GM18867 (cell line): ENCODE results near the gene LMNTD2.

Experiments used
- ATAC-seq: cut with Tn5 transposase; IDR thresholded peaks from one replicate; pipeline ENCODE4 v1.9.1; 2021; ENCODE audit warnings: mild to moderate bottlenecking, moderate library complexity; ENCODE audit not compliant: unreplicated experiment

LMNTD2 gene

DNA sequence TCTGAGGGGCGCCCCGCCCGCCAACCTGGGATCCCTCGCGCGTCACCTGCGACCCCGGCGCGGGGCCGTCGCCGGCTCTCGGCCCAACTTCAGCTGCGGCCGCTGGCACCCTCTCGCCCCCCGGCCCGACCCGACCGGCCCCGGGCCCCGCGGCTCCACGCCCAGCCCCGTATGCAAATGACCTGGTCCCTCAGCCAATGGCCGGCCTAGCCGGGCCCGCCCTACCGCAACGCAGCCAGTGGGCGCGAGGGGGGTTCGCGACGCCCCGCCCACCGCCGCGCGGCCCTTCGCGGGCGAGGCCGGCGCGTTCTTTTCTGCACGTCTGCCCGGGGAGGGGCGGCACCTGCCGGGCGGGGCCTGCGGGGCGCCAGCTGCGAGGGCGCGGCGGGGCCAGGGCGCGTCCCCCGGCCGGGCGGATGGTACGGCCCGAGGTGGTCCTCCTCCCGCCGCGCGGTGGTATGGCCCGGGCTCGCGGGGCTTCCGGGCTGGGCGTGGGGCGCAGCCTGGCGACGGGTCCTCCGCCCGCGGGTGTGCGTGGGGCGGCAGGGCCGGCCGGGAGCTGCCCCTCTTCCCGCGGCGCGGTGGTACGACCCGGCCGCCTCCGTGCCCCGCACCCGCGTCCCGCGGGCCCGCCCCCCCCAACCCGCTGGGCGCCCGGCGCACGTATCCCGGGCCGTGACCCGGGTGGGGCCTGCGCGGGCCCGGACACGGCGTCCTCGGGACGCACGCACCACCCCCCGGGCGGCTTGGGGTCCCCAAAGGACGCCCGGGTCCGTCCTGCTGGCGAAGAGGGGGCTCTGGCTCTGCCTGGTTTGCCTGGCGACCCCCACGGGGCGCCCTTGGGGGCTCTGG lies 8.0 kb upstream of the LMNTD2 start:
- ATAC-seq, result peak; percentile 84

DNA sequence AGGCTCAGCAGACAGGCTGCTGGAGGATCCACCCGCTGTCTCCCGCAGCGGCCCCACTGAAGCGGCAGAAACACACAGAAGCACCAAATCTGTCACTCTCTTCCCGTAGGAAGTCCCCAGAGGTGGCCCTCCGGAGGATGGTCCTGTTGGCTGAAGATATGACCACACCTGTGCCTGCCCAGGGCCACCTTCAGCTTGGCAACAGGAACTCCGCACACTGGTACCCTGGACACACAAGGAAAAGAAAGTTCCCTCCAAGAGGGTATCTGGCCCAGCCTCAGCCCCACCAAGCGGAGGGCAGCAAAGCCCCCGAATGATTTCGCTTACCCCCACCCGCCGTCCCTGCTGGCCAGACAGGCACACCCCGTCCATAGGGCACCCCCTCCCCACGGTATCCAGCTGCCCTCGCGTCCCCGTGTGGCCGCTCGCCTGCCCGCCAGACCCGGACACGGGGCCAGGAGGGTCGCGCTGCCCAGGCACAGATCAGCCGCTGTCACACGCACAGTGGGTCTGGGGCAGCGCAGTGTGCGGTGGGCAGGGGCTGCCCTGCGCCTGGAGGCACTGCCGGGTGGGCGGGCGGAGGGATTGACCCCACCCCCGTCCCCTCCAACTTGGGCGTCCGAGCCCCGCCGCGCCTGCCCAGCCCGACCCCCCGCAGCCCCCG lies 7.2 kb upstream of the LMNTD2 start:
- no peak for ATAC-seq

GRCh38 chr11:567011-567628 lies 6.6 kb upstream of the LMNTD2 start:
- no peak for ATAC-seq

GRCh38 chr11:565921-566509 lies 5.5 kb upstream of the LMNTD2 start:
- no peak for ATAC-seq

GRCh38 chr11:563812-564578 lies 3.5 kb upstream of the LMNTD2 start:
- ATAC-seq, result no peak

GRCh38 chr11:563066-563811 lies 2.7 kb upstream of the LMNTD2 start:
- no peak for ATAC-seq

DNA sequence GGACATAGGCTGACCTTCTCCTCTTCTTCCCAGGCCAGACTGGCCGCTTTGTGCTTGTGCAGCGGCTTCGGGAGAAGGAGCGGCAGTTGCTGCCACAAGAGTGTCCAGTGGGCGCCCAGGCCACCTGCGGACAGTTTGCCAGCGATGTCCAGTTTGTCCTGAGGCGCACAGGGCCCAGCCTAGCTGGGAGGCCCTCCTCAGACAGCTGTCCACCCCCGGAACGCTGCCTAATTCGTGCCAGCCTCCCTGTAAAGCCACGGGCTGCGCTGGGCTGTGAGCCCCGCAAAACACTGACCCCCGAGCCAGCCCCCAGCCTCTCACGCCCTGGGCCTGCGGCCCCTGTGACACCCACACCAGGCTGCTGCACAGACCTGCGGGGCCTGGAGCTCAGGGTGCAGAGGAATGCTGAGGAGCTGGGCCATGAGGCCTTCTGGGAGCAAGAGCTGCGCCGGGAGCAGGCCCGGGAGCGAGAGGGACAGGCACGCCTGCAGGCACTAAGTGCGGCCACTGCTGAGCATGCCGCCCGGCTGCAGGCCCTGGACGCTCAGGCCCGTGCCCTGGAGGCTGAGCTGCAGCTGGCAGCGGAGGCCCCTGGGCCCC lies 1.6 kb upstream of the LMNTD2 start:
- ATAC-seq, result no peak

- peak; percentile 31 for ATAC-seq
Observed at GRCh38 chr11:561148-562003, 838 bp upstream of the LMNTD2 start.

DNA sequence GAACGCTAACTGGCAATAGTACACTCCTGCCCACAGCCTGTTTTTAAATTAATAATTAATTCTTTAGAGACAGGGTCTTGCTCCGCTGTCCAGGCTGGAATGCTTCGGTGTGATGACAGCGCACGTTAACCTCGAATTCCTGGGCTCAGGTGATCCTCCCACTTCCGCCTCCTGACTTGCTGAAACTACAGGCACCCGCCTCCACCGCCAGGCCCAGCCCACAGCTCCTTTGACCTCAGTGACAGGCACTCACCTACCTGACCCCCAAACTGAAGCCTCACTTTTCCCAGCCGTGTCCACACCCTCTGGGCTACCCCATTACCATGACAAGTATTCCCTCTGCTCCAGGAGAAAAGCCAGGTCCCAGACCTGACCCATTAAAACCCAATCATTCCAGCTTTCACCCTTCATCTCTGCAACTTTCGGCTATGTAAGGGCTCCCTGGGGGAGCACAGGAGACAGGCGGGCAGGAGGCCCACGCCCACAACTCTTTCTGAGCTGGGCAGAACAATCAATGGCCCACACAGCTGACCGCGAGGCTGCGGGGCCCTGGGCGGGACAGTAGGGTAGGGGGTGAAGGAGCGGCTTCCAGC lies 730 bp downstream of the LMNTD2 start:
- ATAC-seq, result no peak

DNA sequence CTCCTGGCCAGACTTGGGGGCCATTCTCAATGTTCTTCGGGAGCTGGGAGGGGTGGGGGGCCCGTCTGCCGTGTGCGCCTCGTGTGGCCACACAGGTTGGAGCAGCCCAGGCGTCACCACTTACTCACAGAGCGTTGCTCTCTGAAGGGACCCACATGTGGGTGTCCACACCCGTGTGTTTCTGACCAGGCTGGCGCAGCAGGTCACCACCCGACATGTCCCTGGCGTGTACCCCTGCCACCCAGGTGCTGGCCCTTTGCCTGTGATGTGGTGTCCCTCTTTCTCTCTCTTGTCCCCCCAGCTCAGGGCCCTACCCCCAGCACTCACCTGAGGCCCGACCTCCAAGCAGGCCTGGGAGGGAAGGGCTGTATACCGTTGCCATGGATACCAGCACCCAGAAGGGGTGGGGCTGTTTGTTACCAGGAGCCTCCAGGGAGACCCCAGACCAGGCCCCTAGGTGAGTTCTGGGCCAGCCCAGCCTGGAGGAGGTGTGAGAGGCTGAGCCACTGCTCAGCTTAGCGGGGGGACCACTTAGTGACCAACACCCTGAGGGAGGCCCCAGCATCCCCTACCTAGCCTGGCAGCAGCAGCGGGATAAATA lies 1.4 kb downstream of the LMNTD2 start:
- no peak for ATAC-seq

DNA sequence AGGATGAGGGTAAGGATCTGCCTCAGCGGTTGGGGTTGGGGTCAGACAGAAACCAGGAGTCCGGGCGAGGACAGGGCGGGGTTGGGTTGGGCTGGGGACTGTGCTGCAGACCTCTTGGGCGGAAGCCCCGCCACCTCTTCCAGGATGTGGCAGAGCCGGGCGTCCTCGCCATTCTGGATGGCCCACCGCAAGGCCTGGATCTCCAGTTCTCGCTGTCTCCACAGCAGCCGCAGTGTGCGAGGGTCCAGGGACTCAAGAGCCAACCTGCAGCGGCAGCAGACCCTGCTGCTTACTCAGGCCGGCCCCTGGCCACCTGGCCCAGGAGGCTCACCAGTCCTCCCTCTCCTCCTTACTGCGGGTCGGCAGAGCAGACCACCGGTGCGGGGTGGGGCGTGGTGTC lies 2.0 kb downstream of the LMNTD2 start:
- ATAC-seq, result no peak

DNA sequence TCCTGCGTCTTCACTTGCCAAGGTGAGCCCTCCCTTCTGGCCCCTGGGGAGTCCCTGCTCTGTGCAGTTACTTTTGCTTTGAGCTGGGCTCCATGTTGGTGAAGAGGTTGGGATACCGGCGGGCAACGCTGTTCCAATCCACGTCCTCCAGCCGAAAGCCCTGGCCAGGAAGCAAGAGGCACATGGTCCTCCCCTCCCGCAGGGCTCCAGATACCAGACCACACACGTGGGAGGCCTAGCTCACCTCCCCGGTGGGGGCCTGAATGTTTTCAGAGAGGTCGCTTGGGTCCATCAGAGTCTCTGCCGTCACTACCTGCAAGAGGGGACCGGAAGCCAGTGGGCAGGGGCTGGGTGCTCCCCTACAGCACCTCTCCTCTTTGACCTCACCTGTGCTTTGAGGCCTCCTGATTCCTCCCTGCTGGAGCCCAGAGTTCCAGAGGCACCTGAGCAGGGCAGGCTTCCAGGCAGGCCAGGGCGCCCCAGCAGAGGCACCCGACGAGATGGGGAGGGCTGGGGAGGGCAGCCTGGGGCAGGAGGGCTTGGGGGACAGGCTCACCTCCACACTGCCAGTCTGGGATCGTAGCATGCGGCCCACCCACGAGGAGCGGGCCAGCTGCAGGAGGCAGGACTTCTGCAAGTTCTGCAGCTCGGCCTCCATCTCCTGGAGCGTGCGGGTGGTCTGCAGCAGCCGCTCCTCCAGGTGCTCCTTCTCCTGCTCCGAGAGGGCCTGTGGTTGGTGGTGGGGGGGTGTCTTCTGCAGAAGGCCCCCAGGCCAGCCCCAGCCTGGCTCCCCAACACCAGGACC lies 3.0 kb downstream of the LMNTD2 start:
- no peak for ATAC-seq

GRCh38 chr11:556662-557256 lies 3.8 kb downstream of the LMNTD2 start:
- no peak for ATAC-seq

GRCh38 chr11:555780-556661 lies 4.5 kb downstream of the LMNTD2 start:
- ATAC-seq, result no peak

- no peak for ATAC-seq
Observed at GRCh38 chr11:555227-555779, 5.2 kb downstream of the LMNTD2 start.
